COR-L47 (cell line): Measurements from ENCODE around the gene CMTR2.
"Not testable (repeated sequence)": the region's sequence is repeated elsewhere in the genome, so short reads cannot be mapped to it uniquely, and the experiment has no call there.

Experiments
- DNase-seq: peaks from one replicate; lab custom pipeline; 2025; lab: John Stamatoyannopoulos, UW

CMTR2 gene, protein sequence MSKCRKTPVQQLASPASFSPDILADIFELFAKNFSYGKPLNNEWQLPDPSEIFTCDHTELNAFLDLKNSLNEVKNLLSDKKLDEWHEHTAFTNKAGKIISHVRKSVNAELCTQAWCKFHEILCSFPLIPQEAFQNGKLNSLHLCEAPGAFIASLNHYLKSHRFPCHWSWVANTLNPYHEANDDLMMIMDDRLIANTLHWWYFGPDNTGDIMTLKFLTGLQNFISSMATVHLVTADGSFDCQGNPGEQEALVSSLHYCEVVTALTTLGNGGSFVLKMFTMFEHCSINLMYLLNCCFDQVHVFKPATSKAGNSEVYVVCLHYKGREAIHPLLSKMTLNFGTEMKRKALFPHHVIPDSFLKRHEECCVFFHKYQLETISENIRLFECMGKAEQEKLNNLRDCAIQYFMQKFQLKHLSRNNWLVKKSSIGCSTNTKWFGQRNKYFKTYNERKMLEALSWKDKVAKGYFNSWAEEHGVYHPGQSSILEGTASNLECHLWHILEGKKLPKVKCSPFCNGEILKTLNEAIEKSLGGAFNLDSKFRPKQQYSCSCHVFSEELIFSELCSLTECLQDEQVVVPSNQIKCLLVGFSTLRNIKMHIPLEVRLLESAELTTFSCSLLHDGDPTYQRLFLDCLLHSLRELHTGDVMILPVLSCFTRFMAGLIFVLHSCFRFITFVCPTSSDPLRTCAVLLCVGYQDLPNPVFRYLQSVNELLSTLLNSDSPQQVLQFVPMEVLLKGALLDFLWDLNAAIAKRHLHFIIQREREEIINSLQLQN

DNA sequence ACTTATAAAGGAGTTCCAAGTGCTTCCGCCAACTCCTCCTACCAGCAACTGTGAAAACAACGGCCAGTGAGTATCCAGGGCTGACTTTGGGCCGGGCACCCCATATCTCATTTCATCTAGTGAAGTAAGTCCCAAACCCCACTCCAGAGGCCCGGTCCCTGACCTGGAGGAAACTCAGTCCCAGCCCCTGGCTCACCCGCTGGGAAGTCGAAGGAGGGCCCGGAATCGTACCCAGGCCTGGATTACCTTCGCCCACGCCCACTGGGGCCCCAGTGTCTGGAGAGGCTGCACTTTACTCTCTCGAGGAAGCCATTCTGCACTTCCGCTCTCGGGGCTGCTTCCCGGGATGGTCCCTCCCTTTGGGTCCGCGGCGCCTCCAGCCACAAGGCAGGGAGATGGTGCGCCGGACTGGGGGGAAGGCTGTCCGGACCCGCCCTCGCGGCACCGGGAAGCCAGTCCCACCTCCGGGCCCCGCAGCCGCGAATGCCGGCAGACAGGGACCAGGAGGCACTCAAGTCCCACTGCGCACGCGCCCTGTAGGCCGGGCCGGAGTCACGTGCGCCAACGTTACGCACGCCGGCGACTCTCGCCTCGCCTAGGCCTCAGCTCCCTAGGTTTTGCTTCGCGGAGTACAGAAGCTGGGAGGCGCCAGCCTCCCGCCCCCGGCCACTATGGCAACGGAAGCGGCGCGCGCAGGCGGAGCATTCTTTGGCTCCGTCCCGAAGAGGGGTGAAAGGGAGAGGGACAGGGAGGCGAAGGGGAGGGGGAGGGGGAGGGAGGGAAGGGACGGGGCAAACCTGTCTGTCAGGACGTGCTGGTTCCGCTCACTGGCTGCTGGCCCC is at the start of gene CMTR2:
Gene CMTR2 (minus strand): TSS at position 513 of the 842 bp plus-strand sequence. CDS start 3,482 bp downstream, outside the sequence.
- peak; percentile 91 for DNase-seq

DNA sequence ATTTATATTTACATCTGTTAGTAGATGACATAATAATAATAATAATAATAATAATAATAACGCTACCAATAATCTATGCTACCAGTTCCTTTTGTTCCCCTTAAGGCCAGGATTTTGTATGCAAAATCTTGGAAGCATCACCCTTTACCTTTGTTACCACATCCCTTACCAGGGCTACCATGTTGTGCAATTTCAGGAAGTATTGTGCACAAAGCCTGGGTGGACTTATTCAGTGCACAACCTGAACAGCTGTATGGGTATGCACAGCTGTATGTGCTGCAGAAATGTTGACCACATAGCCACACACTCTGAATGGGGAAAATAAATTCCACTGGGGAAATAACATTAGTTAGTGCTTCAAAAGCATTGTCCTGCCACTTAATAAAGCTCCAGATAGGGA is 49.4 kb upstream of the CMTR2 start:
- DNase-seq = no peak

DNA sequence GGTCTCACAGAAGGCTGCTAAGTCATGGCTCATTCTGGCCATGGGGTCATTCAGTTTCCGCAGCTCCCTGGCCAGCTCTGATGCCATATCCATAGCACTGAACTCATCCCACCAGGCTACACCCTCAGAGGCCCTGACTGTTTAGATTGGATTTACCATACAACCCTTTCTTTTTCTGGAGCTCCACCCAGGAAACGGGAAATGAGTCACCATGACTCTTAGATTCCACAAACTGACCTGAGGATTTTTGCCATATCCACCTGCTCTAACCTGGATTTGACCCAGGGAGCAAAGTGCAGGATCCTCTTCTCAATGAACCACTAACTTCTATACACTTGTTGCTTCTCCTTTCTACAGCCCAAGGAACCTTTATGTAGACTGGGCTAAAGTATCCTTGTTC is 49.0 kb upstream of the CMTR2 start:
- DNase-seq = no peak

DNA sequence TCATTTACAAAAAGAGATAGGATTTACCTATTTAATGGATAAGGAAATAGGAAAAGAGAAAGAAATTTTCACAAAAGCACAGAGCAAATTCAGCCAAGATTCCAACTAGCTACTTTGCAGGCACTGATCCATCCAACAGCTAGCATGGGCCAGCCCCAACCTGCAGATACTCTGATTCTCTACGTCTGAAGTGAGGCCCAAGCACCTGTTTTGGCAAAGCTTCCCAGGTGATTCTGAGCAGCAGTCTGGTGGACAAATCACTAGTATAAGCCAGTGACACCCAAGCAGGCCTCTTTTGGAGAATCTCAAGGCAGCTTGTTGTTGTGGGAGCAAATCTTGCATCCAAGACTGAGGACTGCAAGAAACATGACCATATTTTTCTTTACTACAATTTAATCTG is 48.4 kb upstream of the CMTR2 start:
- no peak for DNase-seq

DNA sequence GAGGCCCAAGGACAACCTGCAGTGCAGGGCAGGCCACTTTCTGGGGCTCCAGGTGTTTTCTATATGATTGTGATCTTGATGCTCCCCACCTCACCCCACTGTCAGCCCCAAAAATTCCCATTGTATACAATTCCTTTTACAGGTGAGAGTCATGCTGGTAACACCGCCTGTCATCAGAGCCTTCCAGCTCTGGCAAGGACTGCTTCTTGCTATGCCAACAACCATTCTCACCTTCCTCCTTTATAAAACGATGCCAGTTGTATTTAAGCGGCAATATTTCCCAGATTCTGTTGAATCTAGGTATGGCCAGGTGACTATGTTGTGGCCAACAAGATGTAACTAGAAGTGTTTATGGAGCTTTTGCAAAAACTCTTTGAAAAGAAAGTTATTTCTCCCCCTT is 38.9 kb upstream of the CMTR2 start:
- no peak for DNase-seq

DNA sequence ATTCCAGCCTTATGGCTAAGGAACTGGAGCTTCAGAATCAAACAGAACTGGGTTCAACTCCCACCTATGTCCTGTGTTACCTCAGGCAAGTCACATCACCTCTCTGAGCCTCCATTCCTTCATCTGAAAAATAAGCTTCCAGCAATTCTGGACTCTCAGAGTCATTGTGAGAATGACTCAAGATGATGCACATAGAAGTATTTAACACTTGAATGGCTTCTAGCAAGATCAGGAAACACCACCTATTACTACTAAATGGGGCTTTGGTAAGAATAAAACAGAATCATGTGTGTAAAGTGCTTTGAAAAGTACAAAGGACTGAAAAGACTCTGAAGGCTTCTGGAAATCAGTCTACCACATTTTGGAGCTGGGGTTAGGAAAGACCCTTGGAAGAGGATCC is 38.5 kb upstream of the CMTR2 start:
- DNase-seq = no peak

DNA sequence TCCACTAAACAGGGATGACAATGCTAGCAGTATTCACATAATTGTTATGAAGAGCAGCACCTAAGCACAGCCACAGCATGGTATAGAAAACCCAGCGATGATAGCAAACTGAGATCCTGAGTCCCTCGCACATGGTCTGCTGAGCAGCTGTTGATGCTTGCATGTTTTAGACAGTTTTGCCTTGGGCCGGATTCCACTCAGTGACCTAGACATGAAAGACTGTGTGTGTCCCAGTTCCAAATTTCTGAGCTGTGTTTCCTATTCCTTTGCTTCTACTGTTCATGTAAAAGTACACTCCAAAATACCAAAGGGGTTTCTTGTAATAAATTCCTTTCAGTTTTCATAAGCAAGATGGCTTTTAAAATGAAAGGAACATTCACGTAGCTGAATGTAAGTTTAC is 30.8 kb upstream of the CMTR2 start:
- no peak for DNase-seq

DNA sequence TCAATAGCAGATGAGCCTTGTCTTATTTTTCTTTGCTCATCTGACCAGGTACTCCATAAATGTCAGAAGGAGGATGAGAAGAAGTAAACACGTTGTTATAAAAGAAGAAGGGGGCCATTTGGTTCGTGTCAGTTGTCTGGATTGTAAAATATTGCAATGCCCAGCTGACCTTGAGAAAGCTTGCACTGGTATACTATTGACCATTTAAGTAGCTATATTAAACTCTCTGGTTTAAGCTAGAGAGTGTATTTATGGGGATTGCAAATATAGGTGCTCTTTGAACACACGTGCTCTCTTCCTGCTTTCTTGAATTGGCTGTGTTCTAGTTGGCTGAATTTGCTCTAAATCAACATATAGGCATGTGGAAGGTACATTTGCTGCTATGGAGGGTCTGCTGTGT is 26.1 kb upstream of the CMTR2 start:
- no peak for DNase-seq

DNA sequence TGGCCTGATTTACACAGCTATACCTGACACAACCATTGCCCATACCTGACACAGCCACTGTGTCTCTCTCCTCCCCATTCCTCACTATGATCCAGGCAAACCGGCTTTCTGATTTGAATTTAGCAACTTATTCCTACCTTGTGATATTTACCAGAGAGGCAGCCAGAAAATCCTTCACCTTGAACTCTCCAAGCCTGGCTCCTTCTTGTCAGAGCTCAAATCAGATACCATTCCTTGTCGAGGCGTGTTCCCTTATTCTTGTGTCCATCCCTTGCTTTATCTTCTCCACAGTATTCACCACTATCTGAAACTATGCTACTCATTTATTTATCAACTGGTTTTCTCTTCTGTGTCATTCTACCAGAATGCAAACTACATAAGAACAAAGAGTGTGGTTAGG is 24.4 kb upstream of the CMTR2 start:
- not testable (repeated sequence) for DNase-seq

DNA sequence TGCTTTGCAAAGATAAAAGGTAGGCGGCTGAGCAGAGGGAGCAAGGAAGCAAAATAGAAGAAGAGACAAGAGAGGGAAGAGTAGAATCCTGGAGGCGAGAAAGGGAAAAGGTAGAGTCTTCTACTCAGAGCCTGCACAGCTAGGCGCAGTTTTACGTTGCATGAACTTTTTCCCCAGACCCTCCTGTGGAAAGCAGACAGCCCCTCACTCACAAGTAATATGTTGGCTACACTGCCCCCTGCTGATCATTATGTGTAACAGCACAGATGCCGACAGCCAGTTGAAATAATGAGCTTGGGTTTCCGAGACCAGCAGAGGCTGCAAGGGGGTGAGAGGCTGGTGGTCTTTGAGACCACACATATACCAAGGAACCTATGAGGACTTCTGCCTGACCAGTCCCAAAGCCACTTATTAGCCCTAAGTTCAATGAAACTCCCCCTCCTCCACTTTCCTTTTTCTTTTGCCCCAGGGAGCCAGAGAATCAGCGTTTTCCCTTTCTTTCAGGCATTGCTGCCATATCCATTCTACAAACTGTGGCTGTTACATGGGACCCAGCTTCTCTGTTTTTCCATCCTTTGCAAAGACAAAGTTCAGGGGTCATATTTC is 22.5 kb upstream of the CMTR2 start:
- DNase-seq = peak; percentile 3

DNA sequence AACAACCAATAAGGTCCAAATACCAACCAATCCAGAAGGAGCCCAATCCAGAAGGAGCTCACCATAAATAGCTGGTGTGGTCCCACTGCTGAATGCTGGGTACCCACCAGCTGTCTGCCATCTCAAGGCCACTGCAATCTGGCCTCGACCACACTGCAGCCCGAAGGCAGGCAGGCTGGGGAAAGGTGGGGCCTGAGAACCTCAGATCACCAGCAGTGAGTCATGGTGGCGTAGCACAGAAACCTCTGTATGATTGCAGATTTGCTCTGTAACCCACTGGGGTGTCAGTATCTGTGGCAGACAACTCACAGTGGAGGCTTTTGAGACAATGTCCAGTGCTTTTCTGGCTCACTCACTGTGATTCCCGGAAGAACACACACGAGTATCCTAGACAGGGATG is 14.7 kb upstream of the CMTR2 start:
- DNase-seq = no peak

DNA sequence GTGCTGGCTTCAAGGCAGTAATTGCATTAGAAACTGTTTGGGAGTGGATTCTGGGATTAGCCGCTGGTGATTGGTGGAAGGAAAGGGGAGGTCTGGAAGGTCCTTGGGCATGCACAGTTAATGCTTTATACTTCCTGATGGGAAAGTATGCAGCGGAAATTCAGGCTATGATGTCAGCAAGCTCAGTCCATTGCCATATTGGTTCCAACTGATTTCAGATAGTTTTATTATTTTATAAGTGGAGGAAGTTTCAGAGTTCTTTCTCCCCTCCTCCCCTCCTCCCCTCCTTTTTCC is 8.1 kb upstream of the CMTR2 start:
- no peak for DNase-seq

DNA sequence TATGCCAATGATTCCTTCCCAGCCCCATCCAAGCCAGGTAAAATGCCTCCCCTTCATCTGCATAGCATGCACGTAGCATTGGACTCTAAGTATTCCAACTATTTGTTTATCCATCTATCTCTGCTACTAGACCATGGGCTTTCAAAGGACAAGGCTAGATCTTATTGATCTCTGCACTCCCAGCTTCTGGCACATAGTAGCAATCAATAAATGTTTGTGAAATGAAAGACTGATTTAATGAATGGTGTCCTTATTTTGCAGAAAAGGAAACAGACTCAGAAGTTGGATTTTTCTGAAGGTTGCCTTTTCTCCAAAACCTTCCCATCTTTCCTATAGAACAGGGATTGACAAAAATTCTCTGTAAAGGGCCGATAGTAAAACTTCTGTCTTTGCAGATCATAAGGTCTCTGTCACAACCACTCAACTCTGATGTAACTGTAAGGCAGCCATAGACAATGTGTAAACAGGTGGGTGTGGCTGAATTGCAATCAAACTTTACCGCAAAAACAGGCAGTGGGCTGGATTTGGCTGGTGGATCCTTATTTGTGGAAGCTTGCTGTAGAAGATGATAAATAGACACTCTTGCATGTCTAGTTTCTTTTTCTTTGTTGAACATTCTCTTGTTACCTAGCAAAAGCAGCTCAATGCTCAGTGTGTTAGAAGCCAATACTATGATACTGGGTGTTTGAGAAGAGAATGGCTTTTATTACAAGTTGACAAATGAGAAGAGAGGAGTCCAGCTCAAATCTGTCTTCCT is 7.6 kb upstream of the CMTR2 start:
- no peak for DNase-seq

DNA sequence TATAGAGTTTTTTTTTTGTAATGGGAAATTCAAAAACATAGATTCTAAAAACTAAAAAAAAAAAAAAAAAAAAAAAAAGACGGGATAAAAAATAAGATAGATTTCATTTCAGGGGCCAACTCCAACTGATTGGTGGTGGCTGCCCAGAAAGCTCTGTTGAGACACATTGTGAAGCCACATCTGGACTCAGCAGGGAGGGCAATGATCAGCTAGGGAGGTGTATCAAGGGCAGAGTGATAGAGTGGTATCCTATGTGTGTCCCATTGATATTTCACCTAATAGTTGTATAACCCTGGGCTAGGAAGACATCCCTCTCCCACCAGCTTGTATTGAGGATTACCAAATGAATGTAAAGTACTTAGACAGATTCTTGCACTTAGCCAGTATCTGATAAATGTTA is 6.7 kb upstream of the CMTR2 start:
- DNase-seq = no peak

DNA sequence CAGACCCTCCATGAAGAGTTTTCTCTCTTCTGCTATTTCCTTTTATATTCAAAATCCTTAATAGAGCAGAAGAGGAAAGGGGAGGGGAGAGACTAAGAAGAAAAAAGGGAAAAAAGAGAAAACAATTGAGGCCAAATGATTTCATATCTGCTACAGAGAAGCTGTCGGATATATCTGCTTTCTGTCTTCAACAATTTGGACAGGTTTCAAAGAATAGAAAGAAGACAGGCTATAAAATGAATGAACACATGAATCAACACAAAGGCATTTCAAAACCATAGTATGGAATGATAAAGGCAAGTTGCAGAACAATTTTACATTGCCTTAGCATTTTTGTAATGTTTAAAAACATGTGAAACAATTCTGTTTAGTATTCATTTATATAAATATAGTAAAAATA is 4.7 kb upstream of the CMTR2 start:
- no peak for DNase-seq

DNA sequence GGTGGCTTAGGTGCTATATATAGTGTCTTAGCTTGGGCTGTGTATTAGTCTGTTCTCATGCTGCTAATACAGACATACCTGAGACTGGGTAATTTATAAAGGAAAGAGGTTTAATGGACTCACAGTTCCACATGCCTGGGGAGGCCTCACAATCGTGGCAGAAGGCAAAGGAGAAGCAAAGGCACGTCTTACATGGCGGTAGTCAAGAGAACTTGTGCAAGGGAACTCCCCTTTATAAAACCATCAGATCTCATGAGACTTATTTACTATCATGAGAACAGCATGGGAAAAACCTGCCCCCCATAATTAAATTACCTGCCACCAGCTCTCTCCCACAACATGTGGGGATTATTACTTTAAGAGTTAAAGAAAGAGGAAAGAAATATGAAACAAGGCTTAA is 2.9 kb upstream of the CMTR2 start:
- DNase-seq = not testable (repeated sequence)

DNA sequence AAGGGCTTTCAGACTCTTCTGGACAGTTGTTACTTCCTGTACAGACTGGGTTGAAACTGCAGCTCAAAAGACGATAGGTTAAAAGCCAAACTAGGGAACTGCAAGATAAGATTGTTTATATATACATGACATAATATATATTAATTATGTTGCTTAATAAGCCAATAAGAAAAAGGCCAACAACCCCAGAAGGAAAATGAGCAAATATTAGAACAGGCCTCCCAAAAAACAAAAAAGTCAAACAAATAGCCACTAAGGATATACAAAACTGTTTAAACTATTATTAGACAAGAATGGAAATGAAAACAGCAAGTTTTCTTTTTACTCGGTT is 495 bp upstream of the CMTR2 start:
- no peak for DNase-seq

DNA sequence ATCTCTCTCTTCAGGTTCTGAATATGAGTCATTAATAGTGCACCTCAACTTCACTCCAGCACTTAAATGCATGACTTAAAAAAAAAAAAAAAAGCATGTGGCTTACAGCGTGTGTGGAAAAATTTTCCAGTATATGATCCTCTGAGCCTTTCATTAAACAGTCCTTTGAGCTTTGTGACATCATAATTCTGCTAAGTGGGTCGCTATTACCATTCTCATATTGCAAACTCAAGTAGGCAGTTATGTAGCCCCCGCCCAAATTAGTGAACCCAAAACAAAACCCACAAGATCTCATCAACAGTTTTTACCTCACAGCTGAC is 672 bp downstream of the CMTR2 start:
- DNase-seq = no peak

DNA sequence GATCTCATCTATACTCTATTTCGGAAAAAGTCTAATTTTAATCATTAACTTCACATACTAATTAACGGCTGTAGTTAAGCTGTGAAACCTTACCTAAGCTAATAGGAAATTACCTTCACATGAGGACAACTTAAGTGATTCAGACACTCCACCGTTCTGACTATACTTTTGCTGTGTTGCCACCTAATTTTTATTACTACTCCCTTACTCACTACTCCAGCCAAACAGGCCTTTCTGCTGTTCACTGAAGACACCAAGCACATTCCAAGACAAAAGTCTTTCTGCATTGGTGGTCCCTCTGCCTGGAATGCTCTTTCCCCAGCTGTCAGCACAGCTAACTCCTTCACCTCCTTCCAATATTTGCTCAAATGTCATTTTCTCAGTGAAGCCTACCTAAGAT is 1.3 kb downstream of the CMTR2 start:
- no peak for DNase-seq

DNA sequence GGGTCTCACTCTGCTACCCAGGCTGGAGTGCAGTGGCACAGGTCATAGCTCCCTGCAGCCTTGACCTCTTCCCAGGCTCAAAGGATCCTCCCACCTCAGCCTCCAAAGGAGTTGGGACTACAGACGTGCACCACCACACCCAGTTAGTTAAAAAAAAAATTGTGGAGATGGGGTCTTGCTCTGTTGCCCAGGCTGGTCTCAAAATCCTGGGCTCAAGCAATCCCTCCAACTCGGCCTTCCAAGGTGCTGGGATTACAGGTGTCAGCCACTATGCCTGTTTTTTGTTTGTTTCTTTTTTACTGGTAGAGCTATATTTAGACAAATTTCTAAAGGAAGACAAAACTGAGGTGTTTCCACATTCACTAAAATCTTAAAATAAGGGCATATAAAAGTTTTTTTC is 1.7 kb downstream of the CMTR2 start:
- no peak for DNase-seq

DNA sequence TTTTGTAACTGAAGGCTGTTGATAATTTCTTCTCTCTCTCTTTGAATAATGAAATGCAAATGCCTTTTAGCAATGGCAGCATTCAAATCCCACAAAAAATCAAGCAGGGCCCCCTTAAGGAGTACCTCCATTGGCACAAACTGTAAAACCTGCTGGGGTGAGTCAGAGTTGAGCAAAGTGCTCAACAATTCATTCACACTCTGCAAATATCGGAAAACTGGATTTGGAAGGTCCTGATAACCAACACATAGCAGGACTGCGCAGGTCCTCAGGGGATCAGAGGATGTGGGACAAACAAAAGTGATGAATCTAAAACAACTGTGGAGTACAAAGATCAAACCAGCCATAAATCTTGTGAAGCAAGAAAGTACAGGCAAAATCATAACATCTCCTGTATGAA is 5.6 kb downstream of the CMTR2 start:
- DNase-seq = no peak

DNA sequence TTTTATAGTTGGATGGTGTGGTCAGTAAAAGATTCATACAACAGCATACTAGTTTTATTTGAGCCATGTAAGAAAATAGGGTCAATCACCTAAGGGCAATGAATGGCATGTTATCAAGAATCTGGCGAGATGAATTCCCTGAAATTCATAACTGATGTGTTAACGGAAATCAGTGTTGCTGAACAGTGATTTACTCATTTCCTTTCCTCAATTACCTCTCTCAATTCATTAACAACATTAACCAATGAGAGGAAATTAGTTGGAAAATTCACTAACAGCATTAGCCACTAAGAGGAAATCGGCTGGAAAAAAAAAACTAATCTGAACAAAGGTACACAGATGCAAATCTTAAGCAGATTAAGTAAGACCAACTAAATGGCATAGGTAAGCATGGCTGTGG is 6.3 kb downstream of the CMTR2 start:
- DNase-seq = no peak
